ACHN (cell line): Measurements from ENCODE around the gene SCART1.

Source experiments
- DNase-seq: peaks from one replicate; pipeline ENCODE4 v3.0.0-alpha.2; 2015
- in situ Hi-C: cut with HindIII; loops from 2 replicates; pipeline ENCODE4 v1.10.0; 2017; ENCODE audit warnings: low sequenced_read_pairs, low pct_ligation_motif_present, low pct_unique_long_range_greater_than_20kb

The SCART1 gene

DNA sequence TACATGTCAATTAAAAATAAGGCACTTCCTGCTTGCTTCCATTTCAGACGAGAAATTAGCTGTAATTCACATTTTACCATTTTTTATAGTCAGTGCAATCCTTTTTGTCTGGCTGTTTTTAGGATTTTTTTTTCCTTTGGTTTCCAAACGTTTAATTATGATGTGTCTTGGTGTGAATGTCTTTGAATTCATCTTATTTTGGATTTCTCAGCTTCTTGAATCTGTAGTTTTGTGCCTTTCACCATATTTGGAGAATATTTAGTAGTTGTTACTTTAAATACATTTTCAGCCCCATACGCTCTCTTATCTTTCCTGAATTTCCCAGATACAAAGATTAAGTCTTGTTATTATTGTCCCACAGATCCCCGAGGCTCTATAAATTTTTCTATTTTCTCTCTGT lies 2.4 kb upstream of the SCART1 start:
- DNase-seq, result no peak
- in situ Hi-C loops, result no loop called here

DNA sequence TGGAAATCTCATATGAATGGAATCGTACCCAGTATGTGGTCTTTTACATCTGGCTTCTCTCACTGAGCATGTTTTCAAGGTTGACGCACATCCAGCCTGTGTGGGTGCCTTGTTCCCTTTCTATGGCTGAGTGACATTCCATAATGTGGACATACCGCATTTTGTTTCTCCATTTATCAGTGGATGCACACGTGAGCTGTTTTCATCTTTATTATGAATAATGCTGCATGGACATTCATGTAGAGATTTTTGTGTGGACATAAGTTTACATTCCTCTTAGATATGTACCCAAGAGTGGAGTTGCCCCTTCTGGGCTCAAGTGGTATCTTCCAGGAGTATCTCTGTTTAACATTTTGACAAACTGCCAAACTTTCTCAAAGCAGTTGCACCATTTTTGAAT lies 1.3 kb upstream of the SCART1 start:
- in situ Hi-C loops, result no loop called here
- no peak for DNase-seq

DNA sequence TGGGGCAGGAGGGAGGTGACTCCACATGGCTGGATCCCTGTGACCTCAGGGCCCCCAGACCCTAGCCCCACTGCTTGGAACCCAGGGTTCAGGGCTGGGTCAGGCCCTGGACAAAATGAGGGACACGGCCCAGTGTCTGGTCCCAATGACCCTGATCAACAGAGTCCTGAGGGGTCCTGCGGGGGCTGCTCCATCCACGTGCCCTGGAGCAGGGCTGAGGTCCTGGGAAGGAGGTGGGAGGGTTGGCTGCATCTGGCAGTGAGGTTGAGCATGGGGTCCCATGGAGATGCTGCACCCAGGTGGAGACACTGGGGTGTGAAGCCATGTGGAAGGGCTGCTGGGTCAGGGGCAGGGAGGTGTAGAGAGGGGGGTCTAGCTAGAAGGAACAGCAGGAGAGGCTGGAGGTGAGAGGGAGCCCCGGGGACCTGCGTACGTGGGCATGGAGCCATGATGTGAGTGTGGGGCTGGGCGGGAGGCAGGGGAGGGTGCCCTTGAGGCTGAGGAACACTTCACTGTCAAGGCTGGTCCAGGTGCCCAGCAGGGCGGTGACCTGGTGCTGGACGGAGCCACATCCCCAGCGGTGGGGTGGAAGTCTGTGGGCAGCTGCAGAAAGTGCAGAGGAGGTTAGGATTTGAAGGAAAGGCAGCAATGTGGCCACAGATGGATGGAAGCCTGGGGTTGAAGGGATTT lies 604 bp downstream of the SCART1 start:
- in situ Hi-C loops, result no loop called here
- DNase-seq, result no peak

DNA sequence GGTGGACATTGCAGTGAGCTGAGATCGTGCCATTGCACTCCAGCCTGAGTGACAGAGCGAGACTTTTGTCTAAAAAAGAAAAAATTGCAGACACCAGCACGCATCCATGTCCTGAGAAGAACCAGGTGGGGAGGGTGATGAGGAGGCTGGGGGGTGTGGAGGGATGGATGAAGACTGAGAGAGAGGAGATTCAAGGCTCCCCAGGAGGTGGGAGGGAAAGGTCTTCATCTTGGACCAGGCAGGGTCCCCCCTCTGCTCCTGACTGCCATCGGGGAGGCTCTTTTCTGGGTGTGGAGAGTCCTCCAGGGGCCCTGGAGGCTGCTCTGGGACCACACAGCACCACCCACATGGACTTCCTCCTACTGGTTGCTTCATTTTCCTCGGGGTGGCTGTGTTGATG lies 1.5 kb downstream of the SCART1 start:
- DNase-seq, result no peak
- in situ Hi-C loops, result no loop called here

DNA sequence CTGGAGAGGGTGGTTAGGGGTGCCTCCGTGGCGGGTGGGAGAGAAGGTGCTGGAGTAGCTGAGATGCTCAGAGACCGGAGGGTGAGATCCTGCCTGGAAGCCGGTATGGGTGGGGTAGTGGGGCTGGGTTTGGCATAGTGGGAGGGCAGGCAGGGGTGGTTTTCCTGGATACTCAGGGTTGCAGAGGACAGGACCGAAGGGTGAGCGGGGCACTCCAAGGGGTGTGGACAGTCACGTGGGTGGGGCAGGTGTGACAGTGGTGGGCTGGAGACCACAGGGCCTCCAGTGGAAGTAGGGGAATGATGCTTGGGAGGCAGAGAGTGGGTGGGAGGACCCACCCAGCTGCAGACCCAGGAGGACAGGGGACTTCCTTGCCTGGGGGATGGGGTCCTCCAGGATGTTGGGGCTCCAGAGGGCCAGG lies 1.9 kb downstream of the SCART1 start:
- in situ Hi-C loops, result no loop called here
- DNase-seq, result no peak

DNA sequence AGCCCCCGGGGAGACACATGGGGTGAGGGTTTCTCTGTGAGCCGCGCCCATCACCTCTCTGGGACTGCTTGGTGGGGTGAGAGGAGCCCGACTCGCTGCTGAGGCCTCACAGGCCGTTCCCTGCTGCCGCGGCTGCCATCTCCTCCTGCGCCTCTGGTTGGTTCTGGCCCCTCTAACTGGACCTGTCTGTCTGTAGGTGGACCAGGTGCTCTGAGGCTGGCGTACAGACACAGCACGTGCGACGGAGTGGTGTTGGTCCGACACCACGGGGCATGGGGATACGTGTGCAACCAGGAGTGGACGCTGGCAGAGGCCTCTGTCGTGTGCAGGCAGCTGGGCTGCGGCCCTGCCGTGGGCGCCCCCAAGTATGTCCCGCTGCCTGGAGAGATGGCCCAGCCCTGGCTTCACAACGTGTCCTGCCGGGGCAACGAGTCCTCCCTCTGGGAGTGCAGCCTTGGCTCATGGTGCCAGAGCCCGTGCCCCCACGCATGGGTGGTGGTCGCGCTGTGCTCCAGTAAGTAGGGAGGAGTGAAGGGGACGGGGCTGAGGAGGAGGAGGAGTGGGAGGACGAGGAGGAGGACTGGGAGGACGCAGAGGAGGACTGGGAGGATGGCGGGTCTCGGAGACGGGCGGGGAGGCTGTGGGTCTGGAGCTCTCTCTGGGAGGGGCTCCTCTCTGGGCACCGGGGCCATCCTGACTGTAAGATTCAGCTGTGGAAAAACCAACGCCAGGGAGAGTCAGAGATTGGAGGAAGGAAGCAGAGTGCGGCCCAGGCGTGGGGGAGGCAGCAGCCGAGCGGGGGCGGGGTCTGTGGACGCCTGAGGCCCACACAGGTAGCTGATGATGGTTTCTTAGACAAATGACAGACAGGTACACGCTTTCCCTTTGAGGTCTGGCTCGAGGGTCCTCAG lies 2.6 kb downstream of the SCART1 start:
- no peak for DNase-seq
- in situ Hi-C loops, result no loop called here

DNA sequence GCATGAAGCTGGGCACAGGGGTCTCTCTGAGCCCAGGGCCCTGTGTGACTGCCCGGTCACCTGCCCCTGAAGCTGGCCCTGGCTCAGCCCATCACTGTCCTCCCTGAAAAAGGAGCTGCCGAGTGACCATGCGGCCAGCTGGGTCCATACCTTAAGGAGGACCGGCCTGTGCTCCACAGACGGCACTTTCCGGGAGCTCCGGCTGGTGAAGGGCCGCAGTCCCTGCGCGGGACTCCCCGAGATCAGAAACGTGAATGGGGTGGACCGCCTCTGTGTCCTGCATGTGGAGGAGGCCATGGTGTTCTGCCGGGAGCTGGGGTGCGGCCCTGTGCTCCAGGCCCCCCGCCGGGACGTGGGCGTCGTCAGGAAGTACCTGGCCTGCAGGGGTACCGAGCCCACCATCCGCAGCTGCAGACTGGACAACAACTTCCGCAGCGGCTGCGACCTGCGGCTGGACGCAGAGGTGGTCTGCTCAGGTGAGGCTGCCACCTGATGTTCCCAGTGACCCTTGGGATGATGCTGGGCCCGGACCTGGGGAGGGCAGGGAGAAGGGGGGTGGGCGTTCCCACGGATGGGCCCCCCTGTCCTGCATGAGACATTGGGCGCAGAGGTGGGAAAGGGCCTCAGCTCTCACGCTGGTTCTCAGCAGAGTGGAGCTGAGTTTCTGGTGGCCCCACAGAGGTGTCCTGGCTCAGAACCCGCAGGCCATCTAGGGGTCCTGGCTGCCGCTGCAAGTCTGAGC lies 3.5 kb downstream of the SCART1 start:
- no peak for DNase-seq
- in situ Hi-C loops, result no loop called here

DNA sequence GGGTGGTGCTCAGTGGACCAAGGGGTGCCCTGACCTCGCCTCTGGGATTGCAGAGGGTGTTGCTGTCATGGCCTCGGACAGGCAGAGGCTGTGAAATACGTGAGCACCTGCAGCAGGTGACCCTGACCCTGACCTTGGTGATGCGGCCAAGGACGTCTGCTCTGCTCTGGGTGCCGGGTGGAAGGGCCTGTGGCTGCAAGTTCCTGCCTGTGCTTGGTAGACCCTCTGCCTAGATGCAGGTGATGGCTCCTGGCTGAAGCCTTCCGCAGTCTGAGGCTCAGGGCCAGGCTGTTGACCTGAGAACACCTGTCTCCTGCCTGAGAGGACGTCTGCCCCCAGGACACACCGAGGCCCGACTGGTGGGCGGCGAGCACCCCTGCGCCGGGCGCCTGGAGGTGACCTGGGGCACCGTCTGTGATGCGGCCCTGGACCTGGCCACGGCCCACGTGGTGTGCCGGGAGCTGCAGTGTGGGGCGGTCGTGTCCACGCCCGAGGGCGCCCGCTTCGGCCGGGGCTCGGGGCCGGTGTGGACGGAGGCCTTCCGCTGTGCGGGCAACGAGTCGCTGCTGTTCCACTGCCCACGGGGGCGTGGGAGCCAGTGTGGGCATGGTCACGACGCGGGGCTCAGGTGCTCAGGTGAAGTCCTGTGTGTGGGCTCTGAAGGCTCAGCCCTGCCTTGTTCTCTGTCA lies 4.4 kb downstream of the SCART1 start:
- in situ Hi-C loops, result no loop called here
- no peak for DNase-seq

DNA sequence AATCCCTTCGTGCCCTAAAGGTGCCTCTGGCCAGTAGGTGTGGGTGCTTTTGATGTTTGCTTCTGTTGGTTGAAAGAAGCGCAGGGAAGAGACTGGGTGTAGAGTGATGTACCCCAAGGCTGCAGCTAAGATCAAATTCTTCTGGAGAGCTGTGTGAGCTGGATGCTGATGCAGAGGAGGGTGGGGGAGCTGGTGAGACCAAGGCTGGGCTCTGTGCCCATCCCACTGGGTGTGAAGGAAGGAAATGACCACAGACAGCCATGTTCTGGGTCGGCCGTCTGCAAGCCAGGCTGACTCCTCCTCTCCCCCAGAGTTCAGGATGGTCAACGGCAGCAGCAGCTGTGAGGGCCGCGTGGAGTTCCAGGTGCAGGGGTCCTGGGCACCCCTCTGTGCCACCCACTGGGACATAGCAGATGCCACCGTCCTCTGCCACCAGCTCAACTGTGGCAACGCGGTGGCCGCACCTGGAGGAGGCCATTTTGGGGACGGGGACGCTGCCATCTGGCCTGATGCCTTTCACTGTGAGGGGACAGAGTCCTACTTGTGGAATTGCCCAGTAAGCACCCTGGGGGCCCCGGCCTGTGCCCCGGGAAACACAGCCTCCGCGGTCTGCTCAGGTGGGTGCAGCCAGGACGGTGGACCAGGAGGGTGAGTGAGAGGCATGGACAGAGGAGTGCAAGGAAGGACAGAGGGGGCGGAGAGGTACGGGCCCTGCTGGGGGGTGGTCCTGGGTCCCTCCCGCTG lies 5.1 kb downstream of the SCART1 start:
- DNase-seq, result no peak
- in situ Hi-C loops, result no loop called here

DNA sequence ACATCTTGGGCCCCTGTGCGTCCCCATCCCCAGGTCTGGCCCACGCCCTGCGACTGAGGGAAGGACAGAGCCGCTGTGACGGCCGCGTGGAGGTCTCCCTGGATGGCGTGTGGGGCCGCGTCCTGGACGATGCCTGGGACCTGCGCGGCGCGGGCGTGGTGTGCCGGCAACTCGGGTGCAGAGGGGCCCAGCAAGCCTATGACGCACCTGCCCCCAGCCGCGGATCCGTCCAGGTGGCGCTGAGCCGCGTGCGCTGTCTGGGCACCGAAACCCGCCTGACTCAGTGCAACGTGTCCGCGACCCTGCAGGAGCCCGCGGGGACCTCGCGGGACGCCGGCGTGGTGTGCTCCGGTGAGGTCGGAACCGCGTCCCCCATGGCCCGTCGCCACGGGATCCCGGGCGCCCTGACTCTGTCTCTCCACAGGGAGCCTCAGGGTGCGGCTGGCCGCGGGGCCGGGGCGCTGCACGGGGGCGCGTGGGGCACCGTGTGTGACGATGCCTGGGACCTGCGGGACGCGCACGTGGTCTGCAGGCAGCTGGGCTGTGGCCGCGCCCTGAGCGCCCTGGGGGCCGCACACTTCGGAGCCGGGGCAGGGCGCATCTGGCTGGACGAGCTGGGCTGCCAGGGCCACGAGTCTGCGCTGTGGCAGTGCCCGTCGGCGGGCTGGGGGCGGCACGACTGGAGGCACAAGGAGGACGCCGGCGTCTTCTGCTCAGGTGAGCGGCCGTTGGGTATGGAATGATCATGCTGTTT lies 5.9 kb downstream of the SCART1 start:
- in situ Hi-C loops, result no loop called here
- DNase-seq, result no peak

DNA sequence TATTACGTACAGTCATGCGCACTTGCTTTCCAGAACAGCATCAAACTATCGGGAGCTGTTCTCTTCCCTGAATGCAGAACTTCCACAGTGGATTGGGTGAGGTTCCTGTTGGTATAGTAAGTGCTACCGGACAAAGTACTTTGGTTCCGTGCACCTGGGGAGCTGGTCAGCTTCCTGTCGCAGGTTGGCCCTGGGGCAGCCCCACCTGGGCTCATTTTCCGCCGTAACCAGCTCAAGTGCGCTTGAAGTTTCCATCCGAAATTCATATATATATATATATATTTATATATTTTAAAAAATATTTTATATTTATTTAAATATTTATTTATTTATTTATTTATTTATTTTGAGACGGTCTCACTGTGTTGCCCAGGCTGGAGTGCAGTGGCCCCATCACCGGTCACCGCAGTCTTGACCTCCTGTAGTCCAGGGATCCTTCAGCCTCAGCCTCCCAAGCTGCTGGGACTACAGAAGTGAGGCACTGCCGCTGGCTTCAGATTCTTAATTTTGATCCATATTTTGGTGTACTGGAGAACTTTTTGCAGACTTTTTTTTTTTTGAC lies 6.5 kb downstream of the SCART1 start:
- DNase-seq, result no peak
- in situ Hi-C loops, result no loop called here

DNA sequence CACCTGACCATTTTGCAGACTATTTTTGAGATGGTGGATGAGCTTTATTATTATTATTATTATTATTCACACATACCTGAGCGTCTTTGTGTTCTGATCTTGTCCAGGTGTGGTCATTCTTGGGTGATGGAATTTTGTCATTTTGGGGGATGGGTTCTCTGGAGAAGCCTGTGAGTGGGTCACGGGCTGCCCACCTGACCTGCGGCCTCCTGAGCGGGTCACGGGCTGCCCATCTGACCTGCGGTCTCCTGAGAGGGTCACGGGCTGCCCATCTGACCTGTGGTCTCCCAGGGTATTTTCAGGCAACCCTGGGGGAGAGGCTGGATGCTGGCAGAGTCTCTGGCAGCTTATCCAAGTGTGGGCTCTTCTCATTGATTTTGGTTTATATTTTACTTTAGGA lies 7.3 kb downstream of the SCART1 start:
- DNase-seq, result no peak
- in situ Hi-C loops, result no loop called here

DNA sequence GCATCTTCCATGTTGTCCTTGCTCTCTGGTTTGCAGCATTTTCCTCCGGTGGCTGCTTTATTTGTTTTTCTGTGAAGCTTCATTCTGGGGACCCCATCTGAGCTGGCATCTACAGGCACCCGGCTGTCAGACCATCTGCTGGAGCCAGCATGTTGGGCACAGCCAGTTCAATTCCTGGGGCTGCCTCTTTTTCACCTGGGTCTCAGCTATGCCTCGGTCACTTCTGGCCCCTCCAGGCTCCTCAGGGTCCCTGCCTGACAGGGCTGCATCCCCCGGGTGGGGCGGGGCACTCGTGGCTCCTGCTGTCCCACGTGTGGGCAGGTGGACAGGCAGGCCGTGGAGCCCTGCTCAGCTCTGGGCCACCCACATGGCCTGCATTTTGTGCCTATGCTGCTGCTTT lies 8.1 kb downstream of the SCART1 start:
- in situ Hi-C loops, result no loop called here
- DNase-seq, result no peak

DNA sequence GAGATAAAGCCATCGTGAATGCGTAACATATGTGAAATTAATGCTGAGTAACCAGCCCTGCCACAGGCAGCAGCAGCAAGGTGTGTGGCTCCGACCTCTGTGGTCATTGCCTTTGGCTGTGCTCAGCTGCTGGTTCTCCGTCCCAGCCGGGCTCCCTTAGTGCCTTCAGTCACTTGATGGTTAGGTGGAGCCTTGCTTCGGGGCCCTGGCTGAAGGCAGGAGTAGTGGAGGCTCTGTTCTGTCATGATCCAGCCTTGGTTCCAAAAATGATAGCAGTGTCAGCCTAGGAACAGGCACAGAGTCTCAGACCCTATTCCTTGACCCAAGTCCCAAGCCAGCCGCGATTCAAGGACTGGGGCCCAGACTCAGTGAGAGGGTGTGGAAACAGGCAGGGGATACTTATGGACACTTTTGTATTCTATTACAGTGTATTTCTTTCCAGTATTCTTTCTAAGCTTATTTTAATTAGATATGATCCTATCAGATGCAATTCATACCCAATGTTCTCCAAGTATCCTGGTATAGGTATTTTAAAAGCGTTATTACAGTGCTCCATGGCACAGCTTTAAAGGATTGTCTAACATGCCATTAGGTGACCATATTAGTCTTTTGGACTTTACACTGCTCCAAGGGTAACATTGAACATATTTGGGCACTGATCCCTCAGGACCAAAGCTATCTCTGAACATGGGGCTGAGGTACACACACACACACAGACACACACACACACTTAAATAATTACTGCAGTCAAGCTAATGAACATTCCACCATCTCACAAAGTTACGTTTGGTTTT lies 9.0 kb downstream of the SCART1 start:
- in situ Hi-C loops, result no loop called here
- DNase-seq, result no peak

DNA sequence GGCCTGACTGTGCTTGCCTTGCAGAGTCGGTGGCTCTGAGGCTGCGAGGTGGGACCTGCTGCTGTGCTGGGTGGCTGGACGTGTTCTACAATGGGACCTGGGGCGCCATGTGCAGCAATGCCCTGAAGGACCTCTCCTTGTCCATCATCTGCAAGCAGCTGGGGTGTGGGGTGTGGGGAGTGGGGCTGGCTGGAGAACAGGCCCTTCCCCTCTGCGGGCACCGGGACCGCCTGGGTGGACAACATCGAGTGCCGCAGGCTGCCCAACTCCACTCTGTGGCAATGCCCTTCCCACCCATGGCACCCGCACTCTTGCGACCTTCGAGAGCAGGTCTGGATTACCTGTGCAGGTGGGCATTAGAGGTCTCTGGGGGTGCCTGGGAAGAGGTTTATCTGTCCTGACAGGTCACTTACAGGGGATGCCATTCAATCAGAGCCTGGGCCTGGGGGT lies 10.9 kb downstream of the SCART1 start:
- no peak for DNase-seq
- in situ Hi-C loops, result no loop called here

DNA sequence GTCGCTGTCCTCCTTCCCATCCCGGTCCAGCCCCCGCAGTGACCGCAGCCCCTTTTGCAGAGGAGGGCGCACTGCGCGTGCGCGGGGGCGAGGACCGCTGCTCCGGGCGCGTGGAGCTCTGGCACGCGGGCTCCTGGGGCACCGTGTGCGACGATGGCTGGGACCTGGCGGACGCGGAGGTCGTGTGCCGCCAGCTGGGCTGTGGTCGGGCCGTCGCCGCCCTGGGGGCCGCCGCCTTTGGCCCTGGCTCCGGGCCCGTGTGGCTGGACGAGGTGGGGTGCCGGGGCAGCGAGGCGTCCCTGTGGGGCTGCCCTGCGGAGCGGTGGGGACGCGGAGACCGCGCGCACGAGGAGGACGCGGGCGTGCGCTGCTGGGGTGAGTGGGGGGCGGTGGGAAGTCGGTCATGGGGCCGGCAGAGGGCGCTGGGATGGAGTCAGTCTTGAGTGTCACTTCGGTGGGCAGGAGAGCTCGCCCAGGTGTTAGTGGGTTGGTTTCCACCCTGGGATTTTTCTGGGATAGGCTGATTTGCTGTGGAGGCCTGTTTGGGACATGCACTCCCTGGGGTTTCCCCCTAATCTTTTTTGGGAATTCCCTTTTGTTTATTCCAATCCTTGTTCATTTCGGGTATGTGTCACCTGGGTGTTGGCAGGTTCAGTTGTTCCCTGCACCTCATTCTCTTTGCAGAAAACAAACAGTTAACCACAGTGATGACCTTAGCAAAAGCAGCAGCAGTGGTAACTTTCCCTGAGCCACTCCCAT lies 11.6 kb downstream of the SCART1 start:
- DNase-seq, result no peak
- in situ Hi-C loops, result no loop called here
